NCI-H128 (cell line): Measurements from ENCODE around the gene RIN3.
A peak's percentile ranks its signal among the peaks of the same experiment; 100 is the strongest.

ENCODE experiments used
- DNase-seq: peaks from one replicate; lab custom pipeline; 2025; ENCODE audit not compliant: unreplicated experiment; lab: John Stamatoyannopoulos, UW

Gene RIN3

GRCh38 chr14:92706386-92706785 lies 192.8 kb downstream of the RIN3 start:
- no peak for DNase-seq

GRCh38 chr14:92709340-92710000 lies 195.9 kb downstream of the RIN3 start:
- no peak for DNase-seq

GRCh38 chr14:92710001-92710341 lies 196.4 kb downstream of the RIN3 start:
- no peak for DNase-seq

- no peak for DNase-seq
These were observed 198.5 kb downstream of the RIN3 start for GRCh38 chr14:92711976-92712653.

- no peak for DNase-seq
These were observed 199.1 kb downstream of the RIN3 start for GRCh38 chr14:92712654-92713051.

GRCh38 chr14:92714739-92715307 lies 201.2 kb downstream of the RIN3 start:
- peak; percentile 66 for DNase-seq

- no peak for DNase-seq
These were observed 202.6 kb downstream of the RIN3 start for GRCh38 chr14:92716131-92716530.

- no peak for DNase-seq
These were observed 204.0 kb downstream of the RIN3 start for GRCh38 chr14:92717571-92718042.

GRCh38 chr14:92718664-92719063 lies 205.1 kb downstream of the RIN3 start:
- no peak for DNase-seq

GRCh38 chr14:92719421-92719820 lies 205.8 kb downstream of the RIN3 start:
- no peak for DNase-seq

- no peak for DNase-seq
These were observed 206.3 kb downstream of the RIN3 start for GRCh38 chr14:92719890-92720323.

- no peak for DNase-seq
These were observed 211.1 kb downstream of the RIN3 start for GRCh38 chr14:92724516-92725340.

GRCh38 chr14:92726135-92726932 lies 212.8 kb downstream of the RIN3 start:
- no peak for DNase-seq

GRCh38 chr14:92726933-92727262 lies 213.3 kb downstream of the RIN3 start:
- no peak for DNase-seq

- DNase-seq = peak; percentile 26
These were observed 215.3 kb downstream of the RIN3 start for GRCh38 chr14:92728759-92729364.

GRCh38 chr14:92729634-92730358 lies 216.2 kb downstream of the RIN3 start:
- DNase-seq = no peak

- no peak for DNase-seq
These were observed 218.1 kb downstream of the RIN3 start for GRCh38 chr14:92731622-92732115.

GRCh38 chr14:92733007-92733406 lies 219.4 kb downstream of the RIN3 start:
- DNase-seq = no peak

- DNase-seq = no peak
These were observed 221.0 kb downstream of the RIN3 start for GRCh38 chr14:92734618-92735017.

- DNase-seq = no peak
These were observed 221.8 kb downstream of the RIN3 start for GRCh38 chr14:92735344-92735743.
